RCC 7860 (cell line): ENCODE results near the gene TBX21.
"Not testable (repeated sequence)": the region's sequence is repeated elsewhere in the genome, so short reads cannot be mapped to it uniquely, and the experiment has no call there.

Experiments used
- DNase-seq: peaks from one replicate; pipeline ENCODE4 v3.0.0-alpha.2; 2015; ENCODE audit warnings: low spot score
- FAIRE-seq: peaks from 2 replicates; lab custom pipeline; 2012; peaks lifted over from hg19 to GRCh38; lab: Jason Lieb, UNC

The TBX21 gene

GRCh38 chr17:47729476-47729875 is 3.6 kb upstream of the TBX21 start:
- DNase-seq (no peak), FAIRE-seq (no peak)

DNA sequence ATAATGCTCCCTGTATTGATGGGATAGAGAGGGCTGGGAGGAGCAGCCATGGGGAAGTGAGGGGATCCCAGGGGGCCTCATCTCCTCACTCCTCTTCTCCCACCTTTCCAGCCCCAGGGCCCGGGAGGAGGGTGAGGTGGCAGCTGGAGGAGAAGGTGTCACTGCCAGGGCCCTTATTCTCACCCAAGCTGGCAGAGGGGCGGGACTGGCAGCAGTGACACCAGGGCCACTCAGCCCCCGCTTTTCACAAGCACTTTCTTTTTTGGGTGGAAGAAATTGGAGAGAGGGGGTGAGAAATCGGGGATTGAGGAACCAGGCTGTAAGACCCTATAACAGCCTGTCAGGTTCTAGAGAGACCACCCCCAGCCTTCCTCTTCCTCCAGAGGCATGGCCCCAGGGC is 2.4 kb upstream of the TBX21 start:
- DNase-seq (no peak), FAIRE-seq (no peak)

GRCh38 chr17:47731396-47731795 is 1.6 kb upstream of the TBX21 start:
- FAIRE-seq (no peak), DNase-seq (no peak)

DNA sequence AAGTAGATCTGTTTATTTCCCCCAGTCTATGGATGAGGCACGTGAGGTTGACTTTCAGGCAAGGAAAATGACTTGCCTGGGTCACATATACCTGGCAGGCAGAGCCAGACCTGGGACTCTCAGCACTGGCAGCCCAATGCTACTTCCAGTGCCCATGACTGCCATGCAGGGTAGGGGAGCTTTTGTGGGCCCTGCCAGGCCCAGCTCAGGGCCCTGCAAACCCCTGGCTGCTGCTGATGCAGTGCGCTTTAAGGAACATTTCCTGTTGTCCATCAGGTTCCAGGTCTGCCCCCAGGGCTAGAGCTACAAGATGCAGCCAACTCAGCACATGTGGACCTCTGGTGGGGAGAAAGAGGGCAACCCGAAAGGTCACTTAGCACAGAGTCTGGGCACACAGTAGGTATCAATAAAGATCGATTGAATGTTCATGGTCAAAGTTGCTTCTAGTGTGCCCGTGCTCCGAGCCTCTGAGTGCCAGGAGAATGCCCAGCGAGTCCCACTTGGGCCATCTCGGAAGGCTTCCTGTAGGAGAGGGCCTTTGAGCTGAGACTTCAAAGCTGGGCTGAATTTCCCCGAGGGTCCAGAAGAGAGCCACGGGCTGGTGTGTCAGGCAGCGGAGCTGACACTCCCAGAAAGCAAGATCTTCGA is 513 bp upstream of the TBX21 start:
- FAIRE-seq (no peak), DNase-seq (no peak)

DNA sequence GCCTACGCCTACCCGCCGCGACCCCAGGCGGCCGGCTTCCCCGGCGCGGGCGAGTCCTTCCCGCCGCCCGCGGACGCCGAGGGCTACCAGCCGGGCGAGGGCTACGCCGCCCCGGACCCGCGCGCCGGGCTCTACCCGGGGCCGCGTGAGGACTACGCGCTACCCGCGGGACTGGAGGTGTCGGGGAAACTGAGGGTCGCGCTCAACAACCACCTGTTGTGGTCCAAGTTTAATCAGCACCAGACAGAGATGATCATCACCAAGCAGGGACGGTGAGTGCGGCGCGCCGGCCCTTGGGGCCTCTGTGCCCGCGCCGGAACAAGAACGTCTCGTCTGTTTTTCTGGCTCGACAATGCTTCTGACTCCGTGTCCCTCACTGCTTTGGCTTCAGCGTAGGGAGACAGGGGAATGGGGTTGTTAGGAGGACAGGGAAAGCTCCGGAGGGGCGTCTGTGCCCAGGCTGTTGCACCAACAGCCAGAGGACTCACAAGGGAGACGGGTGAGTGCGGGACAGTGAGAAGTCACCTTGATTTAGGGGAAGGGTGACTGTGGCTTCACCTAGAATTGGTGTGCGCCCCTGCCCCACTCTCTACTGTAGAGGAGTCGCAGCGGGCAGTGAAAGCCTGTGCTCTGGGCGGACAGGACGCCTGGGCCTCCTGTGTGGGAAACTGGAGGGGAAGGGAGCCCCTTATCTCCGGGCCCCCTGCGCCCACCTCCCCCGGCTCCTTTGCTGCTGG is 806 bp downstream of the TBX21 start:
- DNase-seq: no peak

GRCh38 chr17:47735139-47735464 is 2.1 kb downstream of the TBX21 start:
- FAIRE-seq (no peak), DNase-seq (no peak)

More for the DNA sequence above, 806 bp downstream of the TBX21 start:
- FAIRE-seq: no peak

DNA sequence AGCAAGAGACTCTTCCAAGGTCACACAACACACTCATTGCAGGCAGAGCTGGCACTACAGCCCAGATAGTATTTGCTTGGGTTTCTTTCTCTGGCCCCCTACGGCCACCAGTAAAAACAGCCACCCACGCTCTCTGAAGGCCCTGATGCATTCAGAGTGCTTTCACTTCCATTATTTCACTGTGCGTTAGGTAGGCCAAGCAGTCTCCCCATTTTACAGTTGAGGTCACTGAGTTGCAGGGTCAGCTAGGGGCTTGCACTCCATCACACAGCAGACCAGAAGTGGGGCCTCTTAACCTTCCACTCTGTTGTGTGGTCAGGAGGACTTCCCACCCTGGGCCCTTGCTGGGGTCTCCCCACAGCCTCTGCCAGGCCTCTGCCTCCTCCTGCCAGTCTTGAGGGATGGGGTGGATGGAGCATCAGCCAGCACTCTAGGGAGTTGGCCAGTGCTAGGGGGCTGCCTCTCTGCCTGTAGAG is 2.5 kb downstream of the TBX21 start:
- FAIRE-seq (no peak), DNase-seq (no peak)

- DNase-seq (no peak), FAIRE-seq (no peak)
Observed at GRCh38 chr17:47736501-47737495, 3.8 kb downstream of the TBX21 start.

DNA sequence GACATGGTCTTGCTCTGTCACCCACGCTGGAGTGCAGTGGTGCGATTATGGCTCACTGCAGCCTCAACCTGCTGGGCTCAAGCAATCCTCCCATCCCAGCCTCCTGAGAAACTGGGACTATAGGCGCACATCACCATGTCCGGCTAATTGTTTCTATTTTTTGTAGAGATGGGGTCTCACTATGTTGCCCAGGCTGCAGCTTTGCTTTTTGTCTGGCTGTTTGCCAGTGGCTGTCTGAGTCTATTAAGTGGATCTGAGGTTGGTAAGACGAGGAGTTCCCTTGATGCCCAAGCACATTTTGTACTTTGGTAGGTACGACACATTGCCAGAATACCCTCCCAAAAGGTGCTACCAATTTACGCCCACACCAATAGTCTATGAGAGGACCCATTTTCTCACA is 5.1 kb downstream of the TBX21 start:
- FAIRE-seq: no peak
- no peak for DNase-seq

DNA sequence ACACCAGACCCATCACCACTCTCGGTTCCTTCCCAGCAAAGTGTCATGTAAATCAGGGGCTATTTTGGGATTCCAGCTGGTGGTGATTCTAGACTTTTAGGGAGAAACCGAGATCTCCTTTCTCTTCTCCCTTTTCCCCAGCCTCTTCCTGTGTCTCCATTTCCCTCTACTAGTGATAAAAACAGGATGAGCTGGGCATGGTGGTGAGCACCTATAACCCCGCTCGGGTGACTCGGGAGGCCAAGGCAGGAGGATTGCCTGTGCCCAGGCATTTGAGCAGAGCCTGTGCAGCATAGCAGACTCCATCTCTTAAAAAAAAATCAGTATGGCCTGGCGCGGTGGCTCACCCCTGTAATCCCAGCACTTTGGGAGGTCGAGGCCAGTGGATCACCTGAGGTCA is 6.1 kb downstream of the TBX21 start:
- no peak for FAIRE-seq

DNA sequence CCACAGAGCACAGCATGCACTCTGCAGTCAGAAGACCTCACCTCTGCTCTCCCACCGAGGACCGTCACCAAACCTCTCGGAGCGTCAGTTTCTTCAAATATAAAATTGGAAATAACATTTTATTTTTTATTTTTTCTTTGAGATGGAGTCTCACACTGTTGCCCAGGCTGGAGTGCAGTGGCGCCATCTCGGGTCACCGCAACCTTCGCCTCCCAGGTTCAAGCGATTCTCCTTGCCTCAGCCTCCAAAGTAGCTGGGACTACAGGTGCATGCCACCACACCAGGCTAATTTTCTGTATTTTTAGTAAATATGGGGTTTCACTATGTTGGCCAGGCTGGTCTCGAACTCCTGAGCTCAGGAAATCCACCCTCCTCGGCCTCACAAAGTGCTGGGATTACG is 6.9 kb downstream of the TBX21 start:
- FAIRE-seq, DNase-seq: not testable (repeated sequence)

More for the DNA sequence above, 6.1 kb downstream of the TBX21 start:
- DNase-seq: no peak

- no peak for FAIRE-seq
Observed at GRCh38 chr17:47741109-47741792, 8.2 kb downstream of the TBX21 start.

DNA sequence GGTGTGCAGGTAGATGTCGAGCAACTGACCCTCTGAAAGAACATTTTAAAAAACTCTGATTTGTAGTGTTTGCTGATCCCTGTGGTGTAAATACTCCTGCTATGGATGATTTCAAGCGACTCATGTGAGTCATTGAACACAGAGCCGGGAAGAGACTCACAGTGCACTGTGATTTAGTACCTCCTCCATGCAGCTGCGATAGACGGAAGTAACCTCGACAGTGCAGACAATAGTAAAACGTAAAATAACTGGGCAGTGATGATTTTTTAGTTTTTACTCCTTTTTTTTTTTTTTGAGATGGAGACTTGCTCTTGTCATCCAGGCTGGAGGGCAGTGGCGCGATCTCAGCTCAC is 8.7 kb downstream of the TBX21 start:
- no peak for FAIRE-seq

More at GRCh38 chr17:47741109-47741792, 8.2 kb downstream of the TBX21 start:
- no peak for DNase-seq

GRCh38 chr17:47742319-47743181 is 9.5 kb downstream of the TBX21 start:
- DNase-seq (no peak), FAIRE-seq (no peak)

More for the DNA sequence above, 8.7 kb downstream of the TBX21 start:
- no peak for DNase-seq

GRCh38 chr17:47744168-47745036 is 11.4 kb downstream of the TBX21 start:
- no peak for DNase-seq
- no peak for FAIRE-seq

- FAIRE-seq: no peak
- DNase-seq: no peak
Observed at GRCh38 chr17:47745037-47745380, 12.0 kb downstream of the TBX21 start.

GRCh38 chr17:47751471-47751870 is 18.4 kb downstream of the TBX21 start:
- DNase-seq (no peak), FAIRE-seq (no peak)

DNA sequence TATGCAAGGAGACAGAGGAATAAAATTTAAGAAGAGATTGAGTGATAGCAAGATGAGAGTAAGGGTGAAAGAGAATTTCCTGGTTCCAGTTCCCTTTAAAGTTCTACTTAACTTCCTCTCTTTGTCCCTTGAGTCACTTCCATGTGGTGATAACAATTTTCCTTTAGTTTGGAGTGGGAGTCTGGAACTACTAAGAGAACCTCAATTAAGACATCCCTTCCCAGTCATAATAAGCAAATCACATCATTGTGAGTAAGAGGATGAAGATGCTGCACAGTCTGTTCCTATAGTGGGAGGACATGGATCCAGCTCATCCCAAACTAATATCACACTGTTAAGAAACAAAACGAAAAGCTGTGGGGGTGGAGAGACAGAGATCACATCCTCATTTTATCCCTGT is 24.4 kb downstream of the TBX21 start:
- no peak for FAIRE-seq
- DNase-seq: no peak
